Astrocyte (in vitro differentiated cells and primary cell): Measurements from ENCODE around the gene B4GALT7.

Experiments used
- CTCF ChIP-seq: IDR thresholded peaks from 2 replicates; pipeline ENCODE4 v1.5.1; 2011; ENCODE audit warnings: low read depth, mild to moderate bottlenecking, inconsistent platforms, low read length, moderate library complexity; ENCODE audit not compliant: insufficient read depth
- EZH2 ChIP-seq: IDR thresholded peaks from 2 replicates; pipeline ENCODE4 v1.6.1; 2012; ENCODE audit warnings: mild to moderate bottlenecking, low read length, inconsistent platforms; ENCODE audit not compliant: insufficient read depth

DNA sequence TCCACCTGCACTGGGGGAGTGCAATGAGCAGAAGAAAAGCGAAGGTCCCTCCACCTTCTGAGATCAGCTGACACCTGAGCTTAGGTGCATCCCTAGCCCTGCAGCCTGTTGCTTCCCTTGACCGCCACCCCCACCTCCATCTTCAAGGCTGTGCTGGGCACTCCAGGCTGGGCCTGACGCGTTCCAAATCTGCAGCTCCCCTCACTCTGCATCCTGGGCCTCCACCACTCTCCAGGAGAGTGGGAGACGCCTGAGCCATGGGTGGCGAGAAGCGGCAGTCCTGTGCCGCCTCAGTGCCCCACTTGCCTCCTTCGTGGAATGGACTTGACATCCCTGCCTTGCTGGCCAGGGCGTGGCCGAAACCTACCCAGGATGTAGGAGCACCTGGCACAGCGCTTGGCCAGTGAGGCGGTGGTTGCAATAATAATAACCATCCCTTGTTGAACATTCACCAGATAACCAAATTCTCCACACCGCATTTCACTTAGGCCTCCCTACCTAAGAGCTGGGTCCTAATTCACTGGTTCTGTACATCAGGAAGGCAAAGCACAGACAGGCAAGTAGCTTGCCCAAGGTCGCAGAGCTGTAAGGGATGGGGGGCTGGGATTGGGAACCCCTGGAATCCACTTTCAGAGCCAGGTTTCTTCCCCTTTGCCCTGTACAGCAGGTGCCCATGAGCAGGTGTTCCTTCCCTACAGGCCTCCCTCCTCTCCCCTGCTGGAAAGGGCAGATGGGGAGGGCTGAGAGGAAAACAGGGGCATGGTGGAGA is 11.7 kb downstream of the B4GALT7 start:
- TF ChIP-seq EZH2 (no peak), CTCF (no peak)
